ENCODE results near the gene EPB41L2. TPM values are rescaled to one million over a fixed set of nuclear protein-coding genes. Genes with fewer than 3 reads are reported as not detected.
A peak's percentile ranks its signal among the peaks of the same experiment; 100 is the strongest.

Gene EPB41L2
- total RNA-seq, 1 experiment from 2014 or later: 181 TPM

DNA sequence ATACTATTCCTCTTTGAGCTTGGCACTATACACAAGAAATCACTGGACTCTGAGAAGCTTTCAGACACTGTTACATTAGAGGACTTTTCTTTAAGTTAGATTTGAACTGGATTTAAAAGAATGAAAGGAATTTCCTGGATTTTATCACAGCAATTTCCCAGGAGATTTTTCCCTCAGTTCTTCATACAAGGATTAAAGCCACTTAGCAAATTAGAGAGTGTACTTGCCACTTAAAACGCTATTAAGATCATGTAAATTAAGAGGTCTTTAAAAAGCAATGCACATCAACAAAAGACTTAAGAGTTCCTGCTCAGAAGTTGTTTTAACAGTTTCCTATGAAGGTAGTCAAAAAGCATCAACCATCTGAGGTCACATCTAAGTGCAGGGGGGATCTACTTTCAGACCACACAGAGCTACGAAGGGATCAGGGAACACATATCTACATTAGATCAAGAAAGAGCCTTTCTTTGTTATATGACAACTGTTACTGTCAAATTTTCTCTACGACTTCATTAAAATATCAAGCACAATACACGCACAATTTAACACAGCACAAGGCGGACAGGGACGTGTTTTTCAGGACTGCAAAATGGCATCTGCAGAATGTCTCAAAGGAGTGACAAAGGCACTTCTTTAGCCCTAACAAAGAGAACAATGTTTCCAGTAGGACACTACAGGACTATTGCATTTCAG lies 65.8 kb downstream of the EPB41L2 start:
- no peaks in the 10 kb centered on the region for H3K9me3 ChIP-seq (ENCODE audit: low read depth, low read length, poor library complexity, severe bottlenecking)
- no peaks in the 10 kb centered on the region for H3K36me3 ChIP-seq (ENCODE audit: insufficient read depth, low read length, poor library complexity, severe bottlenecking)
- H3K4me1 ChIP-seq (ENCODE audit: insufficient read depth, low read length, poor library complexity, severe bottlenecking): peaks cover 45% of the 10 kb centered on the region
- DNase-seq (ENCODE audit: low spot score): peak; percentile 96
- intact Hi-C loops (cut with micrococcal nuclease; ENCODE audit: unreplicated experiment): loop anchor here (5.0 kb wide), 1 partner anchor 65 kb away; the partner anchor contains the start of gene EPB41L2
- H3K27ac ChIP-seq (ENCODE audit: low read depth, low read length, poor library complexity, severe bottlenecking): peak overlapping the region; percentile 58
- ChIA-PET CTCF (no interaction called here), POLR2A (ENCODE audit: low non-redundant PET) (interaction anchor here (1.0 kb wide), 1 partner anchor 30 kb away, joined by 3 read pairs; no protein-coding TSS in a partner anchor)
- TF ChIP-seq EZH2 (IDR thresholded peaks at IDR 0.05; ENCODE audit: borderline replicate concordance, low read depth, low read length, poor library complexity, severe bottlenecking) (no peak), CTCF (conservative IDR thresholded peaks at IDR 0.05; ENCODE audit: low read depth, low read length) (no peak)
- peak overlapping the region; percentile 10 for H3K4me3 ChIP-seq (ENCODE audit: low read depth, low read length, poor library complexity, severe bottlenecking)
- no TSS peak for BruUV-seq (replicated peaks)
- H3K27me3 ChIP-seq (replicated peaks; ENCODE audit: insufficient read depth, low read depth, low read length, poor library complexity): peaks cover 7% of the 10 kb centered on the region

DNA sequence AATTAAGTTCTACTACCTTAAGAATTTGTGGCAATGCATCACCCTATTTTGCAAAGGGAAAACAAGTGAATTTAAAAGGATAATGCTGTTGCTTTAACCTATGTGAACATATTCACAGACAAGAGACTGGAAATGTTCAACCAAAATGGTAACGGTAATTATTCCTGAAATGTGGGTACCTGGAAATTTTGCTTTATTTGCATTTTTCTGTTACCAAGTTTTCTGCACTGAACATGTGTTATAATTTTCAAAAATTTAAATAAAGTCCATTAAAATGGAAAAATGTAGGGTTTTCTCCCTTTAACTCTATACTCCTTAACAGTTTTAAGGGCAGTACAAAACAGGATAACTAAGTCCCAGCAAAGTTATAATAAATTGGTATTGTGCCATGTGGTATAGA lies 66.4 kb downstream of the EPB41L2 start:
- H3K36me3 ChIP-seq (ENCODE audit: insufficient read depth, low read length, poor library complexity, severe bottlenecking): no peaks in the 10 kb centered on the region
- no peak for DNase-seq (ENCODE audit: low spot score)
- peak overlapping the region; percentile 39 for H3K27ac ChIP-seq (ENCODE audit: low read depth, low read length, poor library complexity, severe bottlenecking)
- TF ChIP-seq CTCF (conservative IDR thresholded peaks at IDR 0.05; ENCODE audit: low read depth, low read length) (no peak), EZH2 (IDR thresholded peaks at IDR 0.05; ENCODE audit: borderline replicate concordance, low read depth, low read length, poor library complexity, severe bottlenecking) (no peak)
- peaks cover 7% of the 10 kb centered on the region for H3K27me3 ChIP-seq (replicated peaks; ENCODE audit: insufficient read depth, low read depth, low read length, poor library complexity)
- H3K4me1 ChIP-seq (ENCODE audit: insufficient read depth, low read length, poor library complexity, severe bottlenecking): peaks cover 45% of the 10 kb centered on the region
- ChIA-PET POLR2A (ENCODE audit: low non-redundant PET) (interaction anchor here (1.0 kb wide), 1 partner anchor 30 kb away, joined by 3 read pairs; no protein-coding TSS in a partner anchor), CTCF (no interaction called here)
- BruUV-seq (replicated peaks): no TSS peak
- H3K4me3 ChIP-seq (ENCODE audit: low read depth, low read length, poor library complexity, severe bottlenecking): no peak overlapping the region
- intact Hi-C loops (cut with micrococcal nuclease; ENCODE audit: unreplicated experiment): loop anchor here (5.0 kb wide), 1 partner anchor 66 kb away; the partner anchor contains the start of gene EPB41L2
- H3K9me3 ChIP-seq (ENCODE audit: low read depth, low read length, poor library complexity, severe bottlenecking): no peaks in the 10 kb centered on the region

GRCh38 chr6:130995783-130996447 lies 67.1 kb downstream of the EPB41L2 start:
- H3K4me3 ChIP-seq (ENCODE audit: low read depth, low read length, poor library complexity, severe bottlenecking): no peak overlapping the region
- TF ChIP-seq CTCF (conservative IDR thresholded peaks at IDR 0.05; ENCODE audit: low read depth, low read length): no peak
- no peaks in the 10 kb centered on the region for H3K36me3 ChIP-seq (ENCODE audit: insufficient read depth, low read length, poor library complexity, severe bottlenecking)
- H3K9me3 ChIP-seq (ENCODE audit: low read depth, low read length, poor library complexity, severe bottlenecking): no peaks in the 10 kb centered on the region
- CTCF ChIA-PET: no interaction called here
- BruUV-seq (replicated peaks): no TSS peak
- intact Hi-C loops (cut with micrococcal nuclease; ENCODE audit: unreplicated experiment): loop anchor here (5.0 kb wide), 1 partner anchor 66 kb away; the partner anchor contains the start of gene EPB41L2
- H3K27ac ChIP-seq (ENCODE audit: low read depth, low read length, poor library complexity, severe bottlenecking): no peak overlapping the region
- H3K4me1 ChIP-seq (ENCODE audit: insufficient read depth, low read length, poor library complexity, severe bottlenecking): peaks cover 45% of the 10 kb centered on the region
- POLR2A ChIA-PET (ENCODE audit: low non-redundant PET): no interaction called here
- H3K27me3 ChIP-seq (replicated peaks; ENCODE audit: insufficient read depth, low read depth, low read length, poor library complexity): peaks cover 7% of the 10 kb centered on the region
- DNase-seq (ENCODE audit: low spot score): no peak
